ENCODE results near the gene TBPL1. TPM values are rescaled to one million over a fixed set of nuclear protein-coding genes. Genes with fewer than 3 reads are reported as not detected.
A peak's percentile ranks its signal among the peaks of the same experiment; 100 is the strongest.

The TBPL1 gene
- polyA plus RNA-seq, 3 donors = 47.2 to 54.6 (median 48.9) TPM

DNA sequence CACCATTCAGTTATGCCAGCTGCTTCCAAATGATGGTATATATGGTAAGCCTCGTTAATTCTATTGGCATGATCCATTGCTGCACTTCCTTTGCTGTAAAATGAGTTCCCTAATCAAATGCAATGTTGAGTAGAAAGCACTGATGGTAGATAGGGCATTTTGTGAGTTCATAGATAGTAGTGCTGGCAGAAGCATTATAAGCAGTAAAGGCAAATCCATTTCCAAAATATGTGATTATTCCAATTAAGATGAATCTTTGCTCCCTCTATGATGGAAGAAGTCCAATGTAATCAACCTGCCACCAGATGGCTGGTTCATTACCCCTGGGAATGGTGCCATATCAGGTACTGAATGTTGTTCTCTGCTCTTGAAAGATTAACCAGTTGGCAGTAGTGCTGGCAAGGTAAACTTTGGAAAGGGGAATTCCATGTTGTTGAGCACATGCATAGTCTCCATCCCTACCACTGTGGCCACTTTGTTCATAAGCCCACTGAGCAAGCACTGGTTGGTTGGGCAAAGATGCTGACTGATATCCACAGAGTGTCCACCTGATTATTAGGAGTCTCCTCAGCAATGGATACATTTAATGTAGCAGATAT lies 5.6 kb upstream of the TBPL1 start:
- DNase-seq (ENCODE audit: extremely low read depth in 1 of 11, low read depth in 9 of 11, low spot score in 4 of 11) = no peak

- no peak for DNase-seq (ENCODE audit: extremely low read depth in 1 of 11, low read depth in 9 of 11, low spot score in 4 of 11)
These were observed 4.6 kb upstream of the TBPL1 start for GRCh38 chr6:133948472-133948871.

DNA sequence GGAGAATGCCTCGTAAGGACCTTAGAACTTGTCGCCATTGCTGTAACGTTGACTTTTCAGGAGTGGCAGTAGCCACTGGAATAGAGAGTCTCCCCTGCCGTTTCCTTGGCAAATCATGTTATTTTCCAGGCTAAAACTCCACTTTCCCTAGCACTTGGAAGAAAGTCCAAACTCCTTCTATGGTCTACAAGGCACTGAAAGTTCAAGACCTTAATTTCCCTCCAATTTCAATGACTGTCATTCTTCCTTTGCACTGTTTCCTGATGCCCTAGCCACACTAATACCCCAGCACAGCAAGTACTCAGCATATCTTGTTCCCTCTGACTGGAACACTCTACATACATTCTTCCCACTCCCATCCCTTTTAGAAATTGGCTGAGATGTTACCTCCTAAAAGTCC lies 1.8 kb upstream of the TBPL1 start:
- no peak for DNase-seq (ENCODE audit: extremely low read depth in 1 of 11, low read depth in 9 of 11, low spot score in 4 of 11)

- peak in 10 of 11 donors; percentile 42 to 74 (median 54) for DNase-seq (ENCODE audit: extremely low read depth in 1 of 11, low read depth in 9 of 11, low spot score in 4 of 11)
These were observed 876 bp upstream of the TBPL1 start for GRCh38 chr6:133951881-133952814.

DNA sequence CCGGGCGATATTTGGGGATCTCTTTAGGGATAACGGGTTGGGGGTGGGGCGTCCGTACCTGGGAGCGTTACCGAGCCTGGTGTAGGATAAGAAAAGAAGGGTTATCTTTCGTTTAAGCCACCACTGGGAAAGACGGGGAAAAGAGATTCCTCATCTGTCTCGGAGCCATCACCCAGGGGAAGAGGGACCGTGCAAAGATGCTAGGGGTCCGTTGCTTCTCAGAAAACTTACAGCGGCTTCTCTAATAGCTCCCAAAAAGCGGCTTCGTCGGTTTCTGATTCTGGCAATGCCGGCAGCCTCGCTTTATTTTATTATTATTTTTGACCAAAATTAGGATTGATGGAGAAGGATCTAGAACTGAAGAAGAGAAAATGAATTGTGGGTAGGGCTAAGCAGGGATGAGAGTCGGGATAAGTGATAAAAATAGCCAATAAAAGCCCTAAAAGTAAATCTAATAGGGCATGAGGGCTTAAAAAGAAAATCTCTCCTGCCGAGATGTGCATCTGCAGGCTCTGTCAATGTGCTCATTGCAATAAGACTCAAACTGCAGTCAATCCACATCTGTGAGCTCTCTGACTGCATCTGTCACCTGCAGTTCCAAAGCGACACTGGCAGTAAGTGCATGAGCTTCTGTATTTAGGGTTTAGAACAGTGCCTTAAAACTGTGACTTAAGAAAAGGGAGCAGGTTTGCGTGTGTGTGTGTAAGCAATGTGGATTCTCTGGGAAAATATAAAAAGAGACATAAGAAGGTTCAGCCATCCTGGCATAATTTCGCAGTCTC lies 801 bp downstream of the TBPL1 start:
- DNase-seq (ENCODE audit: extremely low read depth in 1 of 11, low read depth in 9 of 11, low spot score in 4 of 11) = peak in 1 of 11 donors; percentile 11

DNA sequence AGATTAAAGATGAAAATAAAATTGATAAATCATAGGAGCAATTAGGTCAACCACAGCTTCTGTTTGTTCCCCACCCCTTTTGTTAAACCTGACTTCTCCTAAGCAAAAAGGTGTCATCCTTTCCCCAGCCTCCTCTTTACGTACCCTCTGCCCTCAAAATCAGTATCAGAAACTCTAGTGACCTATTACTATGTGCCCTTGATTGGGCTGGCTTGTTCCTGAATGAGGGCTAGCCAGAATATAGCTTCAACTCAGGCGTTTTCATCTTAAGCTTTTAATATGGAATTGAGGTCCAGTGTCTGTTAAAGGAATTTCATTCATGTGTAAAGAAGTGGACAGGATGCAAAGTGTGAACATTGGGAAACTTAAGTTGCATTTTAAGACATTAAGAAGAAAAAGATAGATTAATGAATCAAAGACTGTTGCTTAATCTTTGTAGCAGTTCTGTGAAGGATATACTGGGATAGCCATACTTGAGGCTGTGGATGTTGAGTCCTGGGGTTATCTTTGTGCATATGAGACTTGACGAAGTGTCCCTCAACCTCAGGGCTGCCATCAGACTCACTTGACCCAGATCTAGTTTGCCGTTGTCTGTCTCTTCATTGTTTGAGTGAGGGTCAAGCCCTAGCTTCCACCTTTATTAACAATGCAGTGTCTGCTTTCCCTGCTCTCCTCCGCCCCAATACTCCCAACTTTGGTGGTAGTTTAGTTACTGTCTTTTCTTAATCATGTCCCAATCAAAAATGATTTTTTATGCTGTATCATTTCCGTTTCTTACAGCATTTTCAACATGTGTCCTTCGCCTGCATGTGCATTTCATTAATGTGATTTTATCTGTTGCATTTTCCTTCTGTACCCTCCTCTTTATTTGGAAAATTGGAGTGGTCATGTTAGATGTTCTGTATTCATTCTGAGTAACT lies 1.9 kb downstream of the TBPL1 start:
- no peak for DNase-seq (ENCODE audit: extremely low read depth in 1 of 11, low read depth in 9 of 11, low spot score in 4 of 11)

DNA sequence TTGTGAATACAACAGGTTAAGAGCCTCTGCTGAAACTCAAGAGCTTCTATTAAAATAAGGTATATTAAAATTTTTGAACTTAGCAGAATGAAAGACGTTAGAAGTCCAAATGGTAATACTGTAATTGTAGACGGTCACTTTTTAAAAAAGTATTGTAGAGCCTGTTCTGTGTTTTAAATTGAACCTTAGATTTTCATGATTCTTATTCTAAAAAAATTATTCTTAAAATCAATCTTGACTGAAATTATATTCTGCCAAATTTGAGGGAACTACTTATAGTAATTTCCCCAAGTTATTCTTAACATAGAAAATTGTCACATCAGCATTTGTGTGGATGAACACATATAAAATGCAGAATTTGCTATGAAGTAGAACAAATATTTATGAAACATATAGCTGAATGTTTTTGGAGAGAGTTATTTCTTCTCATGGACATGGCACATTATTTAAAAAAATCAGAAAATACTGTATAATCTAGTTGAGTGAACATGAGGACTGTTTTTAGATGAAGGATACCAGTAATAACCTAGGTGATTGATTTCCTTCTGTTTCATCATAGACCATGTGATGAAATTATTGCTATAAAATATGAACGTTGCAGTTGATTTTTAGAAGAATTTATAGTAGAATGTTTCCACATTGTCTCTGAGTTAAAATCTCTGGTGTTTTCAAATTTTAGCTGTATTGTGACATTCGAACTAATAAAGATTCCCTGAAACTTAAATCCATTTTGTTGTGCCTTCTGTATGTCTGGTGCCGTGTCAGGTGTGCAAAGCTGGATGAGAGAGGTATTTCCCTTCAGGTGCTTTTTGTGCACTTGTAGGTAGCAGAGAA lies 2.8 kb downstream of the TBPL1 start:
- no peak for DNase-seq (ENCODE audit: extremely low read depth in 1 of 11, low read depth in 9 of 11, low spot score in 4 of 11)

- no peak for DNase-seq (ENCODE audit: extremely low read depth in 1 of 11, low read depth in 9 of 11, low spot score in 4 of 11)
These were observed 3.5 kb downstream of the TBPL1 start for GRCh38 chr6:133956416-133957049.

GRCh38 chr6:133957227-133957626 lies 4.2 kb downstream of the TBPL1 start:
- DNase-seq (ENCODE audit: extremely low read depth in 1 of 11, low read depth in 9 of 11, low spot score in 4 of 11) = no peak

DNA sequence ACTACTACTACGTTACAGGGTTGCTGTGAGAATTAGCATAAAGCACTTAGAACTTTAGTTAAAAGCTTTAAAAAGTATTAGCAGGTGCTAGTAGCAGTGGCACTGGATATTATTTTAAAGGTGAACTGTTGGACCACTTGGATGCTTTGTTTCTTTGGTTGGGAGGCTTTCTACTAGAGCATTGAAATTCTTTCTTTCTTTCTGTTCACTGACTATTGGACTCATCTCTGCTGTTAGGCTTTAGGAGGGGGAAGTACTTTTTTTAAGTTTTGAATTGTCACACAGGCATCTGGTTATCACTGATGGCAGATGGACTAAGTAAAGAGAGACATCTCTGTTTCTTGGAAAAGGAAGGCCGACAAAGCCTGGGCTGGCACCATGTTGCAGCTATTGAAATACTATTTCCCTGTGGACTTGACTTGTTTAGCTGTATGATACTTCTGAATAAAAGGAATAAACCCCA lies 4.8 kb downstream of the TBPL1 start:
- no peak for DNase-seq (ENCODE audit: extremely low read depth in 1 of 11, low read depth in 9 of 11, low spot score in 4 of 11)

DNA sequence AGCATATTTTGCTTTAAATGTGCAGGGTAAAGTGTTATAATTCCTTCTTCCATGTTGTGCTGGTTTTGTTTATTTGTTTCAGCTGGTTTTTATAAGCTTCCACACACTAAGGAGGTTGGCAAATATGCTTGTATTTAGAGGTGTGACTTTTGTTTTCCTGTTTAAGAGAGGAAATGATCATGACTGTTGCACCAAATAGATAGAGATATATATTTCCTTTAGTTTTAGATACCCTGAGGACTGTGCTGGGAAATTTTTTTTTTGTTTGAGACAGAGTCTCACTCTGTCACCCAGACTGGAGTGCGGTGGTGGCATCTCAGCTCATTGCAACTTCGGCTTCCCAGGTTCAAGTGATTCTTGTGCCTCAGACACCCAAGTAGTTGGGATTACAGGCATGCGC lies 5.8 kb downstream of the TBPL1 start:
- DNase-seq (ENCODE audit: extremely low read depth in 1 of 11, low read depth in 9 of 11, low spot score in 4 of 11) = no peak

GRCh38 chr6:133959667-133960368 lies 6.8 kb downstream of the TBPL1 start:
- no peak for DNase-seq (ENCODE audit: extremely low read depth in 1 of 11, low read depth in 9 of 11, low spot score in 4 of 11)

DNA sequence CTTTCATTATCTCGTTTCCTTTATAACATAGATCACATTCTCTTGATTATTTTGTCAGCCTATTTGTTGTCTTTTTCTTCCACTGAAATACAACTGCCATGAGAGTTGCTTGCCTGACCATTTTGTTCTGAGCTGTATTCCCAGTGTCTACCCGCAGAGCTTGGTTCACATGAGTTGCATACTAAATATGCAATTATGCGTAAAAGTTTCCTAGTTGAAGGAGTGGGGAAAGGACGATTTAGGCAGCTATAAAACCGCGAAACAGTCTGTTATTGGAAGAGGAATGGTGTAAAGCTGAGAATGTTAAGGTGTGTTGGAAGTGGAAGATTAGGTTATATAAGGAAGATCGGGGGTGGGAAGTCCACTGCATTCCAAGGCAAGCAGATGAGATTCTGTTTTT lies 8.8 kb downstream of the TBPL1 start:
- DNase-seq (ENCODE audit: extremely low read depth in 1 of 11, low read depth in 9 of 11, low spot score in 4 of 11) = no peak

GRCh38 chr6:133964052-133964451 lies 11.0 kb downstream of the TBPL1 start:
- no peak for DNase-seq (ENCODE audit: extremely low read depth in 1 of 11, low read depth in 9 of 11, low spot score in 4 of 11)

GRCh38 chr6:133964702-133965101 lies 11.7 kb downstream of the TBPL1 start:
- DNase-seq (ENCODE audit: extremely low read depth in 1 of 11, low read depth in 9 of 11, low spot score in 4 of 11) = no peak

- peak in 1 of 11 donors; percentile 14 for DNase-seq (ENCODE audit: extremely low read depth in 1 of 11, low read depth in 9 of 11, low spot score in 4 of 11)
These were observed 12.9 kb downstream of the TBPL1 start for GRCh38 chr6:133965817-133966360.

All from renal cortex interstitium (tissue), 11 donors.